Adrenal gland (tissue), 12 donors: ENCODE results near the gene PSKH1. TPM values are rescaled to one million over a fixed set of nuclear protein-coding genes. Genes with fewer than 3 reads are reported as not detected.

Source experiments
- DNase-seq, 7 donors: peaks; one replicate each; pipeline ENCODE4 v3.0.0-alpha.2; 2019 to 2020
- H3K27ac ChIP-seq, 5 donors: fragments of 200-600 bp; sonication (generic) in 4 of 5; 1 replicate in 3 of 5; 2 replicates in 2 of 5; pipeline versions ENCODE4 v1.5.1 to v1.8.0; 2016 to 2020; ENCODE audit warnings: mild to moderate bottlenecking in 1 of 5
- H3K27me3 ChIP-seq: fragments of 200-600 bp; 2 replicates; pipeline ENCODE4 v1.8.0; 2021
- H3K36me3 ChIP-seq, 2 donors: fragments of 200-600 bp; replicated peaks in 1 of 2; 1 replicate in 1 of 2; 2 replicates in 1 of 2; pipeline versions ENCODE4 v1.5.1 to v1.8.0; 2018 to 2022
- H3K4me1 ChIP-seq, 2 donors: fragments of 200-600 bp; replicated peaks in 1 of 2; 1 replicate in 1 of 2; 2 replicates in 1 of 2; pipeline versions ENCODE4 v1.5.1 to v1.8.0; 2018 to 2021
- H3K4me3 ChIP-seq, 4 donors: fragments of 200-600 bp; sonication (generic) in 3 of 4; one replicate each; pipeline ENCODE4 v1.5.1; 2016 to 2018
- H3K9me3 ChIP-seq, 3 donors: fragments of 200-600 bp; sonication (generic) in 1 of 3; replicated peaks in 1 of 3; 1 replicate in 2 of 3; 2 replicates in 1 of 3; pipeline versions ENCODE4 v1.5.1 to v1.8.0; 2016 to 2021
- CTCF ChIP-seq, 6 experiments: fragments of 450-650 bp in 4 of 6; fragments of 200-600 bp in 2 of 6; sonication (generic) in 1 of 6; IDR thresholded peaks; 1 replicate in 5 of 6; 2 replicates in 1 of 6; pipeline versions ENCODE4 v1.5.1 to v1.8.0; 2016 to 2021; ENCODE audit warnings: antibody characterized with exemption in 6 of 6, mild to moderate bottlenecking in 2 of 6, moderate library complexity in 1 of 6
- POLR2A ChIP-seq, 2 donors: fragments of 450-650 bp; IDR thresholded peaks; one replicate each; pipeline ENCODE4 v1.6.1; 2017; ENCODE audit warnings: antibody characterized with exemption in 2 of 2, mild to moderate bottlenecking in 2 of 2, moderate library complexity in 1 of 2
- WGBS, 4 donors: extraction: QIAGEN DNeasy Blood & Tissue Kit in 2 of 4; methylation state at CpG; one replicate each; pipeline versions ENCODE4 v1.1.5 to v1.1.7; 2013 to 2017; 5-methylcytosine and 5-hydroxymethylcytosine counted together
- intact Hi-C, 2 donors: fragments of 100-400 bp; cut with DNase I; formaldehyde crosslinking; loops; one replicate each; pipeline versions ENCODE4 v1.14.1 to v1.15.0; 2022 to 2023
- polyA plus RNA-seq, 3 donors: library from polyadenylated mRNA; stranded (reverse); fragments of 200-250 nt in 2 of 3; fragments of 350-450 nt in 1 of 3; fragmentation: Illumina TruSeq in 1 of 3; extraction: RNeasy Lipid Tissue Mini Kit (QIAGEN cat#74804) in 1 of 3; gene quantifications; one replicate each; pipeline ENCODE4 v1.2.3, GENCODE V29; 2013 to 2014
- total RNA-seq, 9 donors: library from RNA; depleted of rRNA in 4 of 9; stranded (reverse); fragments of >200 nt in 4 of 9; fragments of 120-200 nt in 1 of 9; fragmentation: NEBNext Ultra II Directional in 1 of 9; extraction: Animal tissue kit (Norgen Biotek cat#: 25700) in 1 of 9; gene quantifications; one replicate each; pipeline versions ENCODE4 v1.1.0 to v1.2.4, GENCODE V29; 2013 to 2023
- donor health status: healthy with polysubstance abuse.
- donor health status: Bipolar disorder and iron deficiency.
- donor health status: DM: yes; HTN: yes; CAD: no.
- donor health status: DM: no; HTN: no; CAD: no.
- donor health status: DM: no; HTN: no; CAD: no.
- donor health status: DM: yes; HTN: yes; CAD: no.

PSKH1 gene
- total and polyA plus RNA-seq, 12 donors: 9.5 to 43.7 (median 24.0) TPM

- Histone ChIP-seq H3K9me3 (no peaks in the 10 kb centered on the region), H3K27me3 (no peaks in the 10 kb centered on the region), H3K27ac (peak overlapping the region in 4 of 5 donors; percentile 3 to 100 (median 88)), H3K4me1 (peaks cover 22 to 40% of the 10 kb centered on the region in 2 donors), H3K4me3 (peak overlapping the region in 2 of 4 donors; percentile 47 to 99), H3K36me3 (peaks cover 0 to 18% of the 10 kb centered on the region in 2 donors)
- TF ChIP-seq POLR2A (IDR thresholded peaks at IDR 0.05) (no peak), CTCF (IDR thresholded peaks at IDR 0.05) (no peak)
- peak in 2 of 7 donors; percentile 33 to 53 for DNase-seq
- WGBS, 4 donors: 29 to 50% (median 33%) methylated on average over 2 to 3 of the region's 3 CpGs
- intact Hi-C loops: no loop called here
These were observed 73.6 kb downstream of the PSKH1 start for GRCh38 chr16:67966549-67967182.

DNA sequence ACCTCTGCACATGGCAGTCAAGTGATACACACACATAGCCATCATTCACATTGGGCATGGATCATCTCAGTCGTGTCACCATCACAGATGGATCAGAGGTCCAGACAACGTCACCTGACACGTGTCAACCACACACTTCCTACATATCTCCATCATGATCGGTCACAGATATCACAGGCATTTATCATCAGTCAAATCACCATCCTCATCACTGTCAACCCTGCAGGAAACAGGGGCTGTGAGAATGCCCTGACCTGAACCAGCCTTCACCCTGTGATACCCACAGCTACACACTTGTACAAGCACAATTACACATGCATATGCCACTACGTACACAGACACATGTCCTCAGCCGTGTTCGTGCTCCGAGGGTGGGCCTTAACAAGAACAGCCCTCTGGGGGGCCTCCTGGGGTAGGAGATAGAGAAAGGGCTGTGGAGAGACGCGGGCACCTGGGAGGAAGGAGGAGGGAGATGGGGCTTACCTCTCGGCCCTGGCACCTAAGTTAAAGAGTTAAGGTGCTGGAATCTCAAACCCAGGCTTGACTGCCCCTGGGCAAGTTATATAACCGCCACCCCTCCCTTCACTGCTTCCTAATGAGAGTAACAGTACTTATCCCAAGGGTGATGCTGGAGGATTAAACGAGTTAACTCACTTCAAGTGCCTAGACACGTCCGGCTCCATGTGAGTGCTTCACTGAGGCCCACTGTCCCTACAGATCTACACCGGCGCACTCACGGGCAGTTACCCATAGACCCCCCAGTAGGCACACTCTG is 74.3 kb downstream of the PSKH1 start:
- 10 to 14% (median 11%) methylated on average over 17 to 18 of the region's 18 CpGs for WGBS, 4 donors
- Histone ChIP-seq H3K27me3 (no peaks in the 10 kb centered on the region), H3K4me3 (peak overlapping the region; percentile 47 to 99 (median 78)), H3K4me1 (peaks cover 22 to 40% of the 10 kb centered on the region in 2 donors), H3K36me3 (peaks cover 0 to 11% of the 10 kb centered on the region in 2 donors), H3K27ac (peak overlapping the region; percentile 41 to 100 (median 87)), H3K9me3 (no peaks in the 10 kb centered on the region)
- TF ChIP-seq POLR2A (IDR thresholded peaks at IDR 0.05): no peak
- TF ChIP-seq CTCF (IDR thresholded peaks at IDR 0.05): no peak
- DNase-seq: no peak
- intact Hi-C loops: no loop called here

DNA sequence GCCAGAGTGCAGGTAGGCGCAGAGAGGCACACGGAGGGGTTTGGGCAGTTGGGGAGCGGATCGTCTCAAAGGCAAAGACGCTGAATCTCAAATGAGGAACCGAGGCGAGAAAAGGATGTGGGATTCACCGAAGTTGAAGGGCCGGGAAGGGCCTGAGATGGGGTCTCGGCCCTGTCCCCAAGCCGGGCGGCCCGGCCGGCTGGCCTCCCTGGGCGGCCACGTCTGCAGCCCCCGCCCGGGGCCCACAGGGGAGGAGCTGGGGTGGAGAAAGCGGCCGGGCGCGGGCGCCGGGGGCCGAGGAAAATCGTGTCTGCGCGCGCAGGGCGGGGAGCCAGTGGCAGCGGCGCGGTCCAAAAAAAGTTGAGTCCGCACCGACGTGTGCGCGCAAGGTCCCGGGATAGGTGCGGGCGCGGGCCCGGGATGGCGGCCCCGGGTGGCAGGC is 74.9 kb downstream of the PSKH1 start:
- WGBS, 4 donors: 0 to 2% (median 0%) methylated on average over 10 to 45 of the region's 45 CpGs
- intact Hi-C loops: no loop called here
- DNase-seq: peak in 2 of 7 donors; percentile 46 to 51

More for the DNA sequence above, 74.9 kb downstream of the PSKH1 start:
- H3K4me1 ChIP-seq: peaks cover 22 to 40% of the 10 kb centered on the region in 2 donors
- no peaks in the 10 kb centered on the region for H3K9me3 ChIP-seq
- H3K4me3 ChIP-seq: peak overlapping the region; percentile 47 to 99 (median 78)
- H3K27ac ChIP-seq: peak overlapping the region; percentile 11 to 100 (median 87)
- TF ChIP-seq CTCF (IDR thresholded peaks at IDR 0.05) (no peak), POLR2A (IDR thresholded peaks at IDR 0.05) (no peak)
- H3K36me3 ChIP-seq: peaks cover 0 to 5% of the 10 kb centered on the region in 2 donors
- H3K27me3 ChIP-seq: no peaks in the 10 kb centered on the region
